ENCODE measurements around the gene FAM83D. TPM values are rescaled to one million over a fixed set of nuclear protein-coding genes. Genes with fewer than 3 reads are reported as not detected.

The FAM83D gene
- total RNA-seq, 1 donor from 2014 or later, result 0.77 TPM

DNA sequence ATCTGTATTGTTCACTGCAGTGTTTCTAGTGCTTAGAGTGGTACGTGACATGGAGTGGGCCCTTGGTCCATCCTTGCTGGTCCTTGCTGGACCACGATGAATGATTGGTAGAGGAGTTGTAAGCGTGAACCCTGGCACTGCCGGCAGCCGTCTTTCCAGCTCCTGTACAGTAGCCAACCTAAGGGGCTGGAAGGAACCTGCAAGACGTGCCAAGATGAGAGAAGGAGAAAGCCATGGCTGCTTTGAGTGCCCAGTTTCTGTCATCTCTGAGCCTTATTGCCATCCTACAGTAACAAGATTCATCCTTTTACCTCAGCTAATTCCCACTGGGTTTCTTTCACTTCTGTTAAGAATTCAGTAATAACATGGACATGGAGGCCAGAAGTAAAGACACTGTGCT is 41.9 kb downstream of the FAM83D start:
- H3K36me3 ChIP-seq, result peaks cover 44% of the 10 kb centered on the region
- H3K4me3 ChIP-seq, result no peak overlapping the region
- DNase-seq, result no peak
- TF ChIP-seq, protein P1, sequence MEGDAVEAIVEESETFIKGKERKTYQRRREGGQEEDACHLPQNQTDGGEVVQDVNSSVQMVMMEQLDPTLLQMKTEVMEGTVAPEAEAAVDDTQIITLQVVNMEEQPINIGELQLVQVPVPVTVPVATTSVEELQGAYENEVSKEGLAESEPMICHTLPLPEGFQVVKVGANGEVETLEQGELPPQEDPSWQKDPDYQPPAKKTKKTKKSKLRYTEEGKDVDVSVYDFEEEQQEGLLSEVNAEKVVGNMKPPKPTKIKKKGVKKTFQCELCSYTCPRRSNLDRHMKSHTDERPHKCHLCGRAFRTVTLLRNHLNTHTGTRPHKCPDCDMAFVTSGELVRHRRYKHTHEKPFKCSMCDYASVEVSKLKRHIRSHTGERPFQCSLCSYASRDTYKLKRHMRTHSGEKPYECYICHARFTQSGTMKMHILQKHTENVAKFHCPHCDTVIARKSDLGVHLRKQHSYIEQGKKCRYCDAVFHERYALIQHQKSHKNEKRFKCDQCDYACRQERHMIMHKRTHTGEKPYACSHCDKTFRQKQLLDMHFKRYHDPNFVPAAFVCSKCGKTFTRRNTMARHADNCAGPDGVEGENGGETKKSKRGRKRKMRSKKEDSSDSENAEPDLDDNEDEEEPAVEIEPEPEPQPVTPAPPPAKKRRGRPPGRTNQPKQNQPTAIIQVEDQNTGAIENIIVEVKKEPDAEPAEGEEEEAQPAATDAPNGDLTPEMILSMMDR (IDR thresholded peaks at IDR 0.05; ENCODE audit: borderline replicate concordance), result no peak
- intact Hi-C loops (cut with micrococcal nuclease), result no loop called here
- H3K9me3 ChIP-seq (replicated peaks), result no peaks in the 10 kb centered on the region
- H3K27ac ChIP-seq (replicated peaks), result no peak overlapping the region
- H3K27me3 ChIP-seq (ENCODE audit: low read depth), result no peaks in the 10 kb centered on the region
- H3K4me1 ChIP-seq, result peaks cover 43% of the 10 kb centered on the region

DNA sequence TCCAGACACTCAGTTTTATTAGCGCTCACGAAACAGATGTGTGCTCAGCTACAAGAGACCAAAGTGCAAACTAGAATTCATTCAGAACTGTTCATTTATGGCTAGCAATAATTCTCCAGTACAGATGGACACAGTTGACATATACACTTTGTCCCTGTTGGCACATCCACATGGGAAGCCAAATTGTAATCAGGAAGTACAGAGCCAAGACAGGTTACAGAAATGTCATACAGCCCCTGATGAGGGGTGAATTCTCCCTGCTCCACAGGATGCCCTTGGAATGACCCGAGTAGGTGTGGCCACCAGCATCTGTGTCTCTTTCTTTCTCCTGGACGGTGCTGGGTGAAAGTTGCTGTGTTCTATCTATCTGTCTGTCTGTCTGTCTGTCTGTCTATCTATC is 43.5 kb downstream of the FAM83D start:
- TF ChIP-seq, protein P1 (IDR thresholded peaks at IDR 0.05; ENCODE audit: borderline replicate concordance), result no peak
- intact Hi-C loops (cut with micrococcal nuclease), result no loop called here
- no peak for DNase-seq
- peaks cover 50% of the 10 kb centered on the region for H3K36me3 ChIP-seq
- H3K27me3 ChIP-seq (ENCODE audit: low read depth), result no peaks in the 10 kb centered on the region
- peak overlapping the region; percentile 26 for H3K27ac ChIP-seq (replicated peaks)
- H3K4me3 ChIP-seq, result no peak overlapping the region
- H3K4me1 ChIP-seq, result peaks cover 43% of the 10 kb centered on the region
- no peaks in the 10 kb centered on the region for H3K9me3 ChIP-seq (replicated peaks)

DNA sequence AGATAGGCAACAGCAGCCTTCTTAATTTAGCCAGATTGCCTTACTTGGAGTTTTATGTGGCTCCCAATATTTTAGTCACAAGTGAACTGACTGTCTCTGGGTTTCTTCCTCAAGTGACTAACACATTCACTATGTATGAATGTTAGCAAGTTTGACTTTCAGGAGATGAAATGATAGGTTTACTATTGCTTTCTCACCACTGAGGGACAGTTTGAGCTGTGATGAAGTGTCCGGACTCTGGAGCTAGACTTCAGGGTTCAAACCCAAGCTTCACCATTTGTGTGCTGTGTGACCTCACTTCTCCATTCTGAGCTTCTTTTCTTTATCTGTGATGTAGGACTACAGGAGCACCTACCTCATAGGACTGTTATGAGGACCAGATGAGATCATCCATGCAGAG is 44.1 kb downstream of the FAM83D start:
- Histone ChIP-seq H3K9me3 (replicated peaks) (no peaks in the 10 kb centered on the region), H3K27me3 (ENCODE audit: low read depth) (no peaks in the 10 kb centered on the region), H3K4me3 (no peak overlapping the region), H3K36me3 (peaks cover 48% of the 10 kb centered on the region), H3K27ac (replicated peaks) (peak overlapping the region; percentile 26), H3K4me1 (peaks cover 49% of the 10 kb centered on the region)
- TF ChIP-seq, protein P1 (IDR thresholded peaks at IDR 0.05; ENCODE audit: borderline replicate concordance), result no peak
- intact Hi-C loops (cut with micrococcal nuclease), result no loop called here
- DNase-seq, result no peak

DNA sequence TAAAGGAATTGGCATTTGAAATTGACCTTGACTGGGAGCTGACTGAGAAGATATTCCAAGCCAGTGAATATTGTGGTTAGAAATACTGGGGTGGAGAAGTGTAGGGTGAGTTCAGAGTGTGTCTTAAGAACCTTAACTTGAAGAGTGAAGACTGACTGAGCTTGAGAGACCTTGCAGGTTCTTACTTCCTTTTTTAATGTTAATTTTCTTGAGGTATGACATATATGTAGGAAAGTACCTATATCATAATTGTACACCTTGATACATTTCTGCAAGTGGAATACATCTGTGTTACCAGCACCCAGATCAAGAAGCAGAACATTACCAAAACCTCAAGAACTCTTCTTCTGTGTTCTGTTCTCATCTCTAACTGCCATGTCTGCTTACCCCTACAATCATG is 46.9 kb downstream of the FAM83D start:
- intact Hi-C loops (cut with micrococcal nuclease), result no loop called here
- DNase-seq, result no peak
- Histone ChIP-seq H3K9me3 (replicated peaks) (no peaks in the 10 kb centered on the region), H3K4me1 (peaks cover 51% of the 10 kb centered on the region), H3K27ac (replicated peaks) (peak overlapping the region; percentile 66), H3K4me3 (no peak overlapping the region), H3K36me3 (peaks cover 53% of the 10 kb centered on the region), H3K27me3 (ENCODE audit: low read depth) (no peaks in the 10 kb centered on the region)
- TF ChIP-seq, protein P1 (IDR thresholded peaks at IDR 0.05; ENCODE audit: borderline replicate concordance), result no peak

DNA sequence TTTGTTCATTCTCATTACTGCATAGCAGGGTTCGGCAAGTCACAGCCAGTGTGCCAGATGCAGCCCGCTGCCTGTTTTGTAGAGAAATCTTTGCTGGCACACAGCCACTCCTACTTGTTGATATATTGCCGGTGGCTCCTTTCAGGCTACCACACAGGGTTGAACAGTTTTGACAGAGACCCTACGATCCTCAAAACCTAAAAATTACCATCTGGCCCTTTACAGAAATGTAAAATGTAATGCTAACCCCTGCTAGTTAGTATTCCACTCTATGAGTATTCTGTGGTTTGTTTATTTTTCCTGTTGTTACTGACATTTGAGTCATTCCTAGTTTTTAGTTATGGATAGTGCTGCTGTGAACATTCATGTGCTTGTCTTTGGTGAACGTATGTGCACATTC is 47.4 kb downstream of the FAM83D start:
- Histone ChIP-seq H3K9me3 (replicated peaks) (no peaks in the 10 kb centered on the region), H3K27me3 (ENCODE audit: low read depth) (no peaks in the 10 kb centered on the region), H3K4me1 (peaks cover 57% of the 10 kb centered on the region), H3K36me3 (peaks cover 51% of the 10 kb centered on the region), H3K27ac (replicated peaks) (peak overlapping the region; percentile 66), H3K4me3 (no peak overlapping the region)
- intact Hi-C loops (cut with micrococcal nuclease), result no loop called here
- TF ChIP-seq, protein P1 (IDR thresholded peaks at IDR 0.05; ENCODE audit: borderline replicate concordance), result no peak
- no peak for DNase-seq

Measured in left ventricle myocardium inferior (tissue), 1 donor.